Measurements from ENCODE around the gene DHX36. TPM values are rescaled to one million over a fixed set of nuclear protein-coding genes. Genes with fewer than 3 reads are reported as not detected.

The DHX36 gene, protein sequence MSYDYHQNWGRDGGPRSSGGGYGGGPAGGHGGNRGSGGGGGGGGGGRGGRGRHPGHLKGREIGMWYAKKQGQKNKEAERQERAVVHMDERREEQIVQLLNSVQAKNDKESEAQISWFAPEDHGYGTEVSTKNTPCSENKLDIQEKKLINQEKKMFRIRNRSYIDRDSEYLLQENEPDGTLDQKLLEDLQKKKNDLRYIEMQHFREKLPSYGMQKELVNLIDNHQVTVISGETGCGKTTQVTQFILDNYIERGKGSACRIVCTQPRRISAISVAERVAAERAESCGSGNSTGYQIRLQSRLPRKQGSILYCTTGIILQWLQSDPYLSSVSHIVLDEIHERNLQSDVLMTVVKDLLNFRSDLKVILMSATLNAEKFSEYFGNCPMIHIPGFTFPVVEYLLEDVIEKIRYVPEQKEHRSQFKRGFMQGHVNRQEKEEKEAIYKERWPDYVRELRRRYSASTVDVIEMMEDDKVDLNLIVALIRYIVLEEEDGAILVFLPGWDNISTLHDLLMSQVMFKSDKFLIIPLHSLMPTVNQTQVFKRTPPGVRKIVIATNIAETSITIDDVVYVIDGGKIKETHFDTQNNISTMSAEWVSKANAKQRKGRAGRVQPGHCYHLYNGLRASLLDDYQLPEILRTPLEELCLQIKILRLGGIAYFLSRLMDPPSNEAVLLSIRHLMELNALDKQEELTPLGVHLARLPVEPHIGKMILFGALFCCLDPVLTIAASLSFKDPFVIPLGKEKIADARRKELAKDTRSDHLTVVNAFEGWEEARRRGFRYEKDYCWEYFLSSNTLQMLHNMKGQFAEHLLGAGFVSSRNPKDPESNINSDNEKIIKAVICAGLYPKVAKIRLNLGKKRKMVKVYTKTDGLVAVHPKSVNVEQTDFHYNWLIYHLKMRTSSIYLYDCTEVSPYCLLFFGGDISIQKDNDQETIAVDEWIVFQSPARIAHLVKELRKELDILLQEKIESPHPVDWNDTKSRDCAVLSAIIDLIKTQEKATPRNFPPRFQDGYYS
- total RNA-seq = 46.9 and 78.3 TPM in 2 replicates

DNA sequence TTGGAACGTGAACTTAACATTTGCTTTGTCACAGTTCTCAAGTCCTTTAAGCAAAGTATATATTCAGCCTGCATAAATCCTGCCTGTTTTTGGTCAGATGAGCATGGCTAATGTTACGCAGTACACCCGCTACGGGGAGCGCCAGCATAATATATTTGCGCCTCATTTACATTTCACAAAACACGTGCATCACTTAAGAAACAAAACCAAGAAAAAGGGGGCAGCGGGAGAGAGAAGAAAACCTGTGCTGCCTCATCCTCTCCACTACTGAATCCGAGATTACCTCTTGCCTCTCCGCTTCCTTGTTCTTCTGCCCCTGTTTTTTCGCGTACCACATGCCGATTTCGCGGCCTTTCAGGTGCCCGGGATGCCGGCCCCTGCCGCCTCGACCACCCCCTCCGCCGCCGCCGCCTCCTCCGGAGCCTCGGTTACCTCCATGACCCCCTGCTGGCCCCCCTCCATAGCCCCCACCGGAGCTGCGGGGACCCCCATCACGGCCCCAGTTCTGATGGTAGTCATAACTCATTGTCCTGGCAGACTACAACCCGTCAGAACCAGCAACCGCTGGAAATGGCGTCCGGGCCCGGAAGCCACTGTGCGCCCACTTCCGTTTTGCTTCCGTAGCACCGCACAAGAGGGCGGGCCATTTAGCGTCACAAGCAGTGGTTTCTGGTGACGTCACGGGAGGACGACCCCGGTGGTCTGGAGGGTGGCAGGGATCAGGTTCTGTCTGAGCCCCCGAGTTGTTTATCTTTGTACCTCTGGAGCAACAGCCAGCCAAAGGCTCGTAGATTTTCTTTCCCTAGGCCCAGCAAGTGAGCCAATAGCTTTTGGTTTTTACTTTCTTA is at the start of gene DHX36:
DHX36 (minus strand) TSS at position 597 of the 848 bp plus-strand sequence; CDS start at position 526, 71 bp downstream.
- DNase-seq (ENCODE audit: low read depth) = peak; percentile 78

DNA sequence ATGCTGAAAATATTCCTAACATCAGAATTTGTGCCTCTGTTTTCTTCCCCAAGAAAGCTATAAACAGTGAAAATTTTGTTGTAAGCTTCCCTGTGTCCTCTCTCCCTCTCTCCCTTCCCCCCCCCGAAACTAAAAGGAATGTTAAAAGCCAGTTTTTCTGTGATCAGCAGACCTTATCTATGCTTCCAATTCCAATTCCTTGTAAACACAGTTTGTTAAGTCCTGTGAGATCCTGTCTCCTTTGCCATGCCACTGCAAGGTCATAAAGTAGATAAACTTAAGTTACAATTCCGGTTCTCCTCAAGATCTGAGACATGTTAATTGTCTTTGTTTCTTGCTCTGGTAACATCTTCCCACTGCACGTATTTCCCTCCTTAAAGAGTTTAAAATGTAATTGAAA is 42.9 kb upstream of the DHX36 start:
- no peak for DNase-seq (ENCODE audit: low read depth)

DNA sequence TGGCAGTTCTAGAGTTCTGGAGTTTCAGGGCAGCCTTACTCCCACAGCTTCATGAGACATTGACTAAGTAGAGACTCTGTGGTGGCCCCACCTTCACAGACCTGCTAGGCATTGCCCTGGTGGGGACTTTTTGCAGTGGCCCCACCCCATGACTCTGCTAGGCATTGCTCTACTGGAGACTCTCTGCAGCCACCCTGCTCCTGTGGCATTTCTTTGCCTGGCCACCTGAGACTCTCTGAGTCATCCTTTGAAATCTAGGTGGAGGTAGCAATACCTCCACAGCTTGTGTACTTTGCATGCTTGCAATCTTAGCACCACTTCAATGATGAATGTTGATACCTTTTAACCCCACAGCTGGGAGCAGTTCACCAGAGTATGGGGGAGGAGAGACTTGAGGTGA is 40.6 kb upstream of the DHX36 start:
- DNase-seq (ENCODE audit: low read depth) = peak; percentile 15

DNA sequence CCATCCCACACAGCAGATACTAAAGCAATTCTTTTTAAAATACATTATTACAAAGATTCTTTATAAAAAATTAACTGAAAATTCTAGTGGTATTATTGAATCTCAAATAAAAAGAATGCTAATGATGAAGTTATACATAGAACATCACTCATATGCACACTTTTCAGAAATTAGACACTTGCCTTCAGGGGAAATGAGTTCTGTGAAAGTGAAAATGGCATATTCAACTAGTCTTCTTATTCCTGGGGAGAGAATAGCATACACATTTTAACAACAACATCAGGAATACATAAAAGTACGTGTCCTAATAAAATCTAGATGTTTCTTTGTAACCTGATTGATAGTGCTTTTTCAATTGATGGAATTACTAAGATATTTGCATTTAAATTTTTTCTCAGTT is 36.8 kb upstream of the DHX36 start:
- DNase-seq (ENCODE audit: low read depth) = no peak

DNA sequence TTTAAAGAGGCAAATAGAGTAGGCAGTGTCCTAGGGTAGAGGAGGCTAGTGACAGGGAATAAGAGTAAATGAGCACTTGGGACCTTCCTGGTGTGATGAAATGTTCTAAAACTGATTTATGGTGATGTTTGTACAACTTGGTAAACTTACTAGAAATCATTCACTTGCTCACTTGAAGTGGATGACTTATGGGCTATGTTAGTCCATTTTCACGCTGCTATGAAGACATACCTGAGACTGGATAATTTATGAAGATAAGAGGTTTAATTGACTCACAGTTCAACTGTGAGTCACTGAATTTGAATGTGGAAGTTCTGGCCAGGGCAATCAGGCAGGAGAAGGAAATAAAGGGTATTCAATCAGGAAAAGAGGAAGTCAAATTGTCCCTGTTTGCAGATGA is 31.7 kb upstream of the DHX36 start:
- peak; percentile 69 for DNase-seq (ENCODE audit: low read depth)

DNA sequence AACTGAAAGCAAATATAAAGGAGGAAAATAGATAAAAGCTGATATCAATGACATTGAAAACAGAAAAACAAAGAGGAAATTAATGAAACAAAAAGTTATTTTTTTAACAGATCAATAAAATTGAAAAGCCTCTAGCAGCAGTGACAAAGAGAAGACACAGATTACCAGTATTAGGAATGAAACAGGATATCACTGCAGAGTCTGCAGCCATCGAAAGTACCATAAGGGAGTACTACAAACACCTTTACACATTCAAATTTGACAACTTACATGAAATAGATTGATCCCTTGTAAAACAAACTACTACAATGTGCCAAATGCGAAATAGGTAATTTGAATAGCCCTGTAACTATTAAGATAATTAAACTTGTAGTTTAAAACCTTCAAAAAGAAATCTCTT is 24.9 kb upstream of the DHX36 start:
- no peak for DNase-seq (ENCODE audit: low read depth)

DNA sequence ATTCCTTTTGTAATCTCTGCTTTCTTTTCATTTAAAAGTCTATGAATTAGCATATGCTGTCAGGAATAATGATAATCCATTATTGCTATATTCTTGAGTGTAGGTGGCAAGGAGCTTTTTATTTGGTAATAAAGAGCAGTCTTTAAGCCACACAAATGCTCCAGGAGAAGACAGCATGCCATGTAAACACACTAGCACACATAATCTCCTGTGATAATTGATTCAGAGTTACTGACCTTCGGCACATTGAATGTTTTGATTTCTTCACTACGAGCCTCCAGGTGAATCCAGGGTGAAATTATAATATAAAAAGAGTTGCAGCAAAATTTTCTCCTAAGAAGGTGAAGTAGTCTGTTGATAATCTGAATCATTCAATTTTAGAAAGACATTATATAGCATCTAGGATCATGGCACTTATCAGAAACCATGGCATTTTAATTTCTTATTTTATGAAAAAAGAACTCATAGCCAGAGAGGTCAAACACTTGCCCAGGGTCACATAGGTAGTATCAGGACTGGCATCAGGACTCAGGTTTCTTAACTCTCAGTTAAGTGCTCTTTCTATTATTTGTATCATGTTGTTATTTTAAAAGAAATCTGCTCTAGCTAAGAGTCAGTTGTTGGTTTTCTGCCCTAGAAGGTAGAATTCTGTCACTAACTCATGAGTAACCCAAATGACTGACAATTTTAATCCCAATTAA is 21.3 kb upstream of the DHX36 start:
- no peak for DNase-seq (ENCODE audit: low read depth)

DNA sequence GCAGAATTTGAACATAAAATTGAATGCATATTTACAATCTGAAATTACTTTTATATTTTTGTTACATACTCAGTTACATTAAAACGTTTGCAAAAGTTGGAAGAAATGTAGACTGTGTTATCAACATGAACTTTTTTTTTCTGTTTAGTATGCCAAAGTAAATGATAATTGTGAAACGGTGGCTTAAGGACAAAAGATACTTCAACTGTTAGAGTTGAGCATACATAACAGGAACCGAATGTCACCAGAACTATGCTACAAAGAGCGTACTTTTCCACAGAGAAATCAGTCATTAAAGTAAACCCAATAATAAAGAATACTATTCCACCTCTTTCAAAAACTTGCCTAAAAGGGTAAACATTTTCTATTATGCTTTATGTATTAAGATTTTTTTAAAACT is 14.3 kb upstream of the DHX36 start:
- DNase-seq (ENCODE audit: low read depth) = no peak

DNA sequence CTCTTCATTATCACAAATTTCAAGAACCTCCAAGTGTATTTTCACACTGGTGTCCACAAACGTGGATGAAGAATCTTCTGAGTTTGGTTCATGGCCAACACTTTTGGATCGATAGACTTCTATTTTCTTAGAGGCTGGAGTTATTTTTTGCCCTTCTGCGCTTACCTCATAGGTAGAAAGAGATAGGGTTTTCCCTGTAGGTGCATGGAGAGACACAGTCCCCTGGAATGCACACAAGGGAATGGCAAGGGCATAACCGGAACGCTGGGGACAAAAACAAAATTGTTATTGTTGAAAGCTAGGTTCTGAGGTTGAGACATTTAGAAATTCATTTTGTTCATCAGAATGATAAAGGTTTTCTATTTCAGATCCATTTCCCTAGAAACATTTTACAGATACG is 13.7 kb upstream of the DHX36 start:
- DNase-seq (ENCODE audit: low read depth) = no peak

DNA sequence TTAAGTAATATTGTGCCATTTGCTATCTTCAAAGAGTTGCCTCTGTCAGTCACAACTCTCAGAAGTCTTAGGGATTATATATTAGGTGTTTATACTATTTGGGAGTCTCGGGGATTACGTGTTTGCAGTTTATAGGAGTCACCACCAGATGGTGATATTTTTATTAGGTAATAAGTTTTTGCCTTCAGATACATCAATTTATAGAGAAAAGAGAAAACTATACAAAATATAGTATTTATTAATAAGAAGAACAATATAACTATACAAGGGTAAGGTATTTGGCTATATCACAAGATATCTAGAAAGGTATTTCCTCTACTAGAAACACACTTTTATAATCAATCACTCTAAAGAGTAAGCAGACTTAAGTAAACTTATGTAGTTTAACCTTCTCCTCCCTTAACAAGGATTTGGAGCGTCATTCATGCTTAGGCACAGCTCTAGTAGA is 10.7 kb upstream of the DHX36 start:
- peak; percentile 58 for DNase-seq (ENCODE audit: low read depth)

DNA sequence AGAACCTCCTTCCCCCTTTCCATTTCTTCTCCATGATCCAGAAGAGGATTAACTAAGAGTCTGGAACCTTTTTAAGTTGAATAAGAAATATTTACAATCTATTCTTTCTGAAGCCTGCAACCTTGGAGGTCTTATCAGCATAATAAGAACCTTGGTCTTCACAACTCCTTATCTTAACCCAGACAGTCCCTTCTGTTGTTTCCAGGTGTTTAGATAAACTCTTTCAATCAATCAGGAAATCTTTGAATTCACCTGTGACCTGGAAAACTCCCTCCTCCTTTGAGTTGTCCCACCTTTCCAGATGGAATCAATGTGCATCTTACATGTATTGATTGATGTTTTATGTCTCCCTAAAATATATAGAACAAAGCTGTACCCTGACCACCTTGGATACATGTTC is 3.6 kb upstream of the DHX36 start:
- no peak for DNase-seq (ENCODE audit: low read depth)

DNA sequence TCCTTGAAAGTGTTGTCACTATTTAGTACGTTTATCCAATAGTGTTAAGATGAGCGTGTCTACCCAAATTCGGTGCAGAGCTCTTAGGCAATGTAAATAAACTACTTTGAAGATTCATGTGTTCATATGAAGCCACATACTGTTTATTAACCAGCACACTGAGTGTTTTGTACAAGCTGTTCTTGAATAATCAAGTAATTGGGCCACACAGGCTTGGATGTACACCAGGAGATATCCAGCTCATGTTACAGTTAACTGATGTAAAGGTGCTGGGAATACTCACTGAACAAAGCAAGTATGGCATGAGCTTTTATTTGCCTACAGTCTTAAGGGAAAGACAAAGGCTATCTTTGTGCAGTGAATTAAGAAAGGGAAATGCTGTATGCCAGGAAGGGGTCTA is 632 bp upstream of the DHX36 start:
- DNase-seq (ENCODE audit: low read depth) = peak; percentile 27

DNA sequence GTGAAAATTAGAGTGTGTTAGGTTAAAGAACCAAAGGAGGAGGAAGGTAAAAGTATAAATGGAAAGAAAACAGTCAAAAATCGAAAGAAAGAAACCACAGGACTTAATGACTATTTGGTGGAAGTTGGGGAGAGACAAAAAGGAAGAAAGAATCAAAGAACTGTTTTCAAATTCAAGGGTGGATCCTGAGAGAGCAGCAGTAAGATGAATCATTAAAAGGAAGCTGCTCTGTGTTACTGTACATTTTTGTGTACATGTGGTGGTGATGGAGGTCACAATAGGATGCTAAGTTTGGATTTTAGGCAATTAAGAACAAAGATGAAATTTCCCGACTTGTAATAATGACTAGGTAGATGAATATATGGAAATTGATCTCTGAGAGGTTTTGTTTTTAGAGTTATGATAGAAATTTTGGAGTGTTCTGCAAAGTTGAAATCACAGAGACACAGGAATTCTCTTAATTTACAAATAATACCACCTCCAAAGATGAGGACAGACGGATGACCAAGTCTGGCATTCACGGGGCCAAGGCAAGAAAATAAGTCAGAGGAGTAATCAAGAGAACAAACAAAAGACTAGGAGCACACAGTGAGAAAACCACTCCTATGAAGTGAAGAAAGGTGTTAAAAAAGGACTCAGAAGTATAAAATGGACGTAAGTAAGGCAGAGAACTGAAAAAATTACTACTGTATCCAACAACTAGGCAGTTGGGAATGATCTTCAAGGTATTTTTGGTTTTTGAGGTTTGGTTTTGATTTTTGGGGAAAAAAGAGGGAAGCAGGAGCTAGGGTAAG is 7.1 kb downstream of the DHX36 start:
- DNase-seq (ENCODE audit: low read depth) = no peak

DNA sequence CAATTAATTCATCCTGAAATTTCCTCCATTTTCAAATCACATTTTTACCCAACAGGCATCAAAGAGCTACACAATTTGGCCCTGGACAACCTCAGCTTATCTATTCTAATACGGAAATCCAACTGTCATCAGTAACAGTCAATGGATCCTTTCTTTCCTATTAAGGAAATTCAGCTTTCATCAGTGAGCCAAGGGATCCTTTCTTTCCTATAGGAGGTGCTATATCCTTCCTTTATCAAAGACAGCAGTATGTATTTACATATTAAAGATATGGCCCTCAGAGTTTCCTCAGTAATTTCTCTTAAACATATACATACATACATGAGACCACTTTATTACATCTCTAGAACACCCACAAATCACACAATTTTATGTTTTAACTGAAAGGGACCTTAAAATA is 10.1 kb downstream of the DHX36 start:
- no peak for DNase-seq (ENCODE audit: low read depth)

DNA sequence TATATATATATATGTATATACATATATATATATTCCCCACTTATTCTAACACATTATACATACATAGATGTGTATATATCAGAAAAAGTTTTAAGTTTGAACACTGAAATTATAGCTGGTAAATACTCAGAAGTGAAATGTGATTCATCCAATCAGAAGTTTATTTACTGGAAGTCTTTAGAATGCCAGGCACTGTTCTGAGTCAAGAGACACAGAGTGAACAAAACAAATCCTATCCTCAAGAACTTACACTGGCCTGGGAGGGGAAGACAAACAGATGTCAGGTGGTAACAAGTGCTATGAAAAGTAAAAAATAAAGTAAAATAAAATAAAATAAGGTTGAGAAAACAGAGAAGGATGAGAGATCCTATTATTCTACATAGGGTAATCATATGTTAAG is 13.4 kb downstream of the DHX36 start:
- peak; percentile 78 for DNase-seq (ENCODE audit: low read depth)

DNA sequence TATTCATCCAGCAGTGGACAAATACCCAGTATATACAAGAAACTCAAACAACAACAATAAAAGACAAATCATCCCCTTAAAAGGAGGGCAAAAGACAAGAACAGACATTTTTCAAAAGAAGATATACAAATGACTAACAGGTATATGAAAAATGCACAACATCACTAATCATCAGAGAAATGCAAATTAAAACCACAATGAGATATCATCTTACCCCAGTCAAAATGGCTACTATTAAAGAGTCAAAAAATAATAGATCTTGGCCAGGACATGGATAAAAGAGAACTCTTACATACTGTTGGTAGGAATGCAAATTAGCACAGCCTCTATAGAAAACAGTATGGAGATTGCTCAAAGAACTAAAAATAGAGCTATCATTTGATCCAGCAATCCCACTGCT is 16.9 kb downstream of the DHX36 start:
- no peak for DNase-seq (ENCODE audit: low read depth)

DNA sequence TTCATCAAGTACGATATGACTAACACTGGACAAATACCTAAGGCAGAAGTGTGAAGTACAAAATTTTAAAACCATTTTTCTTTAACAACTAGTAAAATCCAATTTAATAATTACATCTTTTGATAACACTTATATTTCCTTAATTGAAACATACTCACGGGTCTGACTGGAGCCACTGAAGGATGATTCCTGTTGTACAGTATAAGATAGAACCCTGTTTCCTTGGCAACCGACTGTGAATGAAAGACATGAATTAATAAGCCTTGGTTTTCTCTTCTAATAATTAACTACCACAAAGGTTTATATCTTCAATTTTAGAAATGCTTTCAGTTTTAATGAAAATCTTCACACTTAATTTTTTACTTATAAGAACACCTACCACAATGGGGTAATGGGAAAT is 19.4 kb downstream of the DHX36 start:
- DNase-seq (ENCODE audit: low read depth) = no peak

DNA sequence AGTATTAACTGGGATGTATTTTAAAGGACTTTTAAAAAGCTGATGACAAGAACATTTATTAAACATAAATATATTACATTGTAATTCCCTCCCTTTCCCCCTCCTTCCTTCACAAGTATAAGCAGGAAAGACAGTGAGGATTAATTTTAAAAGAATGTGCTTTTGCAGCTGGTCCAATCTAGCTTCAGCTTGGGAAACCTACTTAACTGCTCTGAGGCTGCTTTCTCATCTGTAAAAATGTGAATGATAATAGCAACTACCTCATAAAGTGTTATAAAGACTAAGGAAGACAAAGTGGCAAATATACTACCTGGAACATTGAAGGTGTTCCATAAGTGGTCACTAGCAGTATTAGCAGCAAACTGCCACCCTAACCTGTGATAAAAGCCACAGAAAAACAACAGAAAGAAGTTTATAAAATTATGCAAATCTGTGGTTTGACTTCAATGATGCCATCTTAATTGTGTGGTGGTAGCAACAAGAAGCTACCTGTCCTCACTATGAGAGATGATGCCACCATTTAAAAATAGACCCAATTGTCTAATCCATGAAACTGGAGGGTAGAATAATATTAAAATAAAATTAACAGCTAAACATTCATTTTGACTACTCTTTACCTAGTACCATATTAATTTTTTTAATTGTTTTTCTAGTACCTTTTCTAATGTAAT is 20.0 kb downstream of the DHX36 start:
- peak; percentile 25 for DNase-seq (ENCODE audit: low read depth)

DNA sequence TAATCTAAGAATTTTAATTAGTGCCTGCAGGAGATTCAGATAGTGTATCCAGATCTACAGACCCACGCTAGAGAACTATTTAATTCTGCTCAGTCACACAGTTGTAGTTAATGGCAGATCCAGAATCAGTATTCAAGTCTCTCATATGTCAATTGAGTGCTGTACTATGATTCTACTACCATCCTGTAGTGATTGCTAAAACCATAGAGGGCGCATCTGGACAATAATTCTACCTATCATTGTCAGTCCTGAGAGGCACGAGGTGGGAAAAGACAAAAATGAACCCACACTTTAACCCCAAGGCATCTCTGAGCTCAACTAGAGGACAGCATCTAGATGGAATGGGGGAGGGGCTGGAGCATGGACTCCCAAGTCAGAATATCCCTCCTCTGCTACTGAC is 22.7 kb downstream of the DHX36 start:
- DNase-seq (ENCODE audit: low read depth) = no peak

DNA sequence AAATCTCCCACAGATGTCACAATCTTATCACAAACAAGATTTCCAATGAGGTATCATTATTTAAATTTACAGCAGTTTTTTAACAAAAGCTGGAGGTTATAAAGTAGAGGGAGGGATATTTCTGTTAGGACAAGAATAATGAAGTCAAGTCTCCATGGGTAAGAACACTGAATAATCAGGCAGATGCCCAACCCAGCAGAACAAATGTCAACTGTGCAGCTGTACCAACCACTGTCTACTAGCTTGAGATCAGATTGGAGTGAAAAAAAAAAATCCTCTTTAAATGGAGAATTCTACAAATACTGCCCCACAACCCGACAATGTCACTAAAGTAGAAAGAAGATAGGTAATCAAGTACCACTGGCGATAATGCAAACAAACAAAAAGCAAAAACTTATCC is 30.3 kb downstream of the DHX36 start:
- DNase-seq (ENCODE audit: low read depth) = no peak
